ENCODE measurements around the gene ANO7. TPM values are rescaled to one million over a fixed set of nuclear protein-coding genes. Genes with fewer than 3 reads are reported as not detected.
A peak's percentile ranks its signal among the peaks of the same experiment; 100 is the strongest.

ANO7 gene
- total and polyA plus RNA-seq, 4 donors = 0.71 to 1.1 (median 0.86) TPM

- peak in 1 of 3 donors; percentile 29 for DNase-seq
- 84 to 94% methylated on average over 8 of the region's 8 CpGs for WGBS, 2 donors
- Histone ChIP-seq H3K4me3 (no peak overlapping the region), H3K9me3 (ENCODE audit: control insufficient read depth in 4 of 4, insufficient read depth in 3 of 4, low read length in 3 of 4) (no peaks in the 10 kb centered on the region), H3K27ac (ENCODE audit: low read depth in 1 of 2, low read length in 1 of 2) (no peak overlapping the region), H3K9ac (ENCODE audit: insufficient read depth in 1 of 2, low read length in 2 of 2) (no peak overlapping the region), H3K27me3 (ENCODE audit: control insufficient read depth in 3 of 3, insufficient read depth in 3 of 3, low read length in 2 of 3) (no peaks in the 10 kb centered on the region), H3K4me1 (ENCODE audit: control insufficient read depth in 5 of 5, insufficient read depth in 5 of 5, low read length in 5 of 5) (peaks cover 0 to 13% (median 3%) of the 10 kb centered on the region in 5 donors), H3K36me3 (ENCODE audit: control insufficient read depth in 4 of 4, insufficient read depth in 4 of 4, low read length in 4 of 4) (peaks cover 12 to 41% (median 20%) of the 10 kb centered on the region in 4 donors)
- ATAC-seq (ENCODE audit: insufficient read depth, low FRiP score) = no peak
- no peak for TF ChIP-seq CTCF (IDR thresholded peaks at IDR 0.05; ENCODE audit: control extremely low read depth, extremely low read depth)
Measured at GRCh38 chr2:241224851-241225438, 36.5 kb downstream of the ANO7 start.

DNA sequence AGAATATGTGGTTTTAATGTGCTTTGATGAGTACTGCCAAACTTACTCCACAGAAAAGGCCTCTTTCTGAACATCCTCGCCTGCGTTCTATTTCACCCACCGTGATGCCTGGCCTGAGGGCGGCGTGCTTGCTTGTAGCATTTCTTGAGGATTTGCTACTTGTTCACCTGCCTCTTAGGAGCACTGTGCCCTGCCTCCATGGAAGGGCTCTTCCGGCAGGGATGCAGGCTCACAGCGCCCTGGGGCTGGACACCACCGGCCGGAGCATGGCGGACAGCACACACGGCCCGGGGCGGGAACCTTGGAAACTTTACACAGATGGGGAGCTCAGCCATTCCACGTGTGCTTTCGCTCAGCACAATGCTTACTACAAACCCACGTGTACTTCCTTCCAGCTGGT lies 37.1 kb downstream of the ANO7 start:
- 93 to 94% methylated on average over 16 of the region's 16 CpGs for WGBS, 2 donors
- ATAC-seq (ENCODE audit: insufficient read depth, low FRiP score) (no peak), DNase-seq (no peak)
- no peak overlapping the region for H3K9ac ChIP-seq (ENCODE audit: insufficient read depth in 1 of 2, low read length in 2 of 2)
- H3K9me3 ChIP-seq (ENCODE audit: control insufficient read depth in 4 of 4, insufficient read depth in 3 of 4, low read length in 3 of 4) = no peaks in the 10 kb centered on the region
- peaks cover 0 to 13% (median 3%) of the 10 kb centered on the region in 5 donors for H3K4me1 ChIP-seq (ENCODE audit: control insufficient read depth in 5 of 5, insufficient read depth in 5 of 5, low read length in 5 of 5)
- no peak overlapping the region for H3K4me3 ChIP-seq
- H3K27ac ChIP-seq (ENCODE audit: low read depth in 1 of 2, low read length in 1 of 2) = no peak overlapping the region
- no peak for TF ChIP-seq CTCF (IDR thresholded peaks at IDR 0.05; ENCODE audit: control extremely low read depth, extremely low read depth)
- H3K27me3 ChIP-seq (ENCODE audit: control insufficient read depth in 3 of 3, insufficient read depth in 3 of 3, low read length in 2 of 3) = no peaks in the 10 kb centered on the region
- H3K36me3 ChIP-seq (ENCODE audit: control insufficient read depth in 4 of 4, insufficient read depth in 4 of 4, low read length in 4 of 4) = peaks cover 18 to 47% (median 26%) of the 10 kb centered on the region in 4 donors

DNA sequence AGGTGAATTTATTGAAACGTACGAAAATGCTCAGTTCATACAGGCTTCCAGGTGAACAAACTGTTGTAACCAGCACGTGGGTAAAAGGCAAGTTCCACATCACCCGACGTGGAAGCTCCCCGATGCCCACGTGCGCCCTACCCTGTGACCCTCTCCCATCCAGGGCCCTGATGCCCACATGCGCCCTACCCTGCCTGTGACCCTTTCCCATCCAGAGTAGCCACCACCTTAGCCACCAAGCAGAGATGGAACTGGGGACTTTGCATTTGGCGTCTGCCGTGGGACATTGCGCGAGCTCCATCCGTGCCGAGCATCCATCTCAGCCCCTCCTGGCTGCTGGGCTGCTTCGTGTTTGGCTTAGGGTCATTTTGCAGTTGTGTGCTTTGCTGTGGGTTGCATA lies 37.5 kb downstream of the ANO7 start:
- no peak for ATAC-seq (ENCODE audit: insufficient read depth, low FRiP score)
- H3K9ac ChIP-seq (ENCODE audit: insufficient read depth in 1 of 2, low read length in 2 of 2) = no peak overlapping the region
- 89 to 94% methylated on average over 16 of the region's 16 CpGs for WGBS, 2 donors
- H3K4me1 ChIP-seq (ENCODE audit: control insufficient read depth in 5 of 5, insufficient read depth in 5 of 5, low read length in 5 of 5) = peaks cover 0 to 13% (median 3%) of the 10 kb centered on the region in 5 donors
- H3K9me3 ChIP-seq (ENCODE audit: control insufficient read depth in 4 of 4, insufficient read depth in 3 of 4, low read length in 3 of 4) = no peaks in the 10 kb centered on the region
- DNase-seq = no peak
- no peak overlapping the region for H3K27ac ChIP-seq (ENCODE audit: low read depth in 1 of 2, low read length in 1 of 2)
- peaks cover 21 to 51% (median 29%) of the 10 kb centered on the region in 4 donors for H3K36me3 ChIP-seq (ENCODE audit: control insufficient read depth in 4 of 4, insufficient read depth in 4 of 4, low read length in 4 of 4)
- no peaks in the 10 kb centered on the region for H3K27me3 ChIP-seq (ENCODE audit: control insufficient read depth in 3 of 3, insufficient read depth in 3 of 3, low read length in 2 of 3)
- TF ChIP-seq CTCF (IDR thresholded peaks at IDR 0.05; ENCODE audit: control extremely low read depth, extremely low read depth) = no peak
- H3K4me3 ChIP-seq = no peak overlapping the region

Data from lung (tissue), 12 donors.